Endometrium (tissue), 2 donors: ENCODE measurements around the gene ZNF786.
"Not testable (repeated sequence)": the region's sequence is repeated elsewhere in the genome, so short reads cannot be mapped to it uniquely, and the experiment has no call there.

Source experiments
- FAIRE-seq: peaks from 2 replicates; lab custom pipeline; 2012; peaks lifted over from hg19 to GRCh38; lab: Jason Lieb, UNC
- donor health status: control.
- donor health status: control.

ZNF786 gene, protein sequence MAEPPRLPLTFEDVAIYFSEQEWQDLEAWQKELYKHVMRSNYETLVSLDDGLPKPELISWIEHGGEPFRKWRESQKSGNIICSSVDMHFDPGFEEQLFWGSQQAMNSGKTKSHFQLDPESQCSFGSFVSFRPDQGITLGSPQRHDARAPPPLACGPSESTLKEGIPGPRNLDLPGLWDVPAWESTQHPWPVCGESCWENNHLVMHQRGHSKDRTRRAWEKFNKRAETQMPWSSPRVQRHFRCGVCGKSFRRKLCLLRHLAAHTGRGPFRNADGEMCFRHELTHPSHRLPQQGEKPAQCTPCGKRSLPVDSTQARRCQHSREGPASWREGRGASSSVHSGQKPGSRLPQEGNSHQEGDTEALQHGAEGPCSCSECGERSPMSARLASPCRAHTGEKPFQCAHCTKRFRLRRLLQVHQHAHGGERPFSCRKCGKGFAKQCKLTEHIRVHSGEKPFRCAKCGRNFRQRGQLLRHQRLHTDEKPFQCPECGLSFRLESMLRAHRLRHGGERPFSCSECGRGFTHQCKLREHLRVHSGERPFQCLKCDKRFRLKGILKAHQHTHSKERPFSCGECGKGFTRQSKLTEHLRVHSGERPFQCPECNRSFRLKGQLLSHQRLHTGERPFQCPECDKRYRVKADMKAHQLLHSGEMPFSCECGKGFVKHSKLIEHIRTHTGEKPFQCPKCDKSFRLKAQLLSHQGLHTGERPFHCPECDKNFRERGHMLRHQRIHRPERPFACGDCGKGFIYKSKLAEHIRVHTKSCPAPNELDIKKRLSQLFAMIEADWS

DNA sequence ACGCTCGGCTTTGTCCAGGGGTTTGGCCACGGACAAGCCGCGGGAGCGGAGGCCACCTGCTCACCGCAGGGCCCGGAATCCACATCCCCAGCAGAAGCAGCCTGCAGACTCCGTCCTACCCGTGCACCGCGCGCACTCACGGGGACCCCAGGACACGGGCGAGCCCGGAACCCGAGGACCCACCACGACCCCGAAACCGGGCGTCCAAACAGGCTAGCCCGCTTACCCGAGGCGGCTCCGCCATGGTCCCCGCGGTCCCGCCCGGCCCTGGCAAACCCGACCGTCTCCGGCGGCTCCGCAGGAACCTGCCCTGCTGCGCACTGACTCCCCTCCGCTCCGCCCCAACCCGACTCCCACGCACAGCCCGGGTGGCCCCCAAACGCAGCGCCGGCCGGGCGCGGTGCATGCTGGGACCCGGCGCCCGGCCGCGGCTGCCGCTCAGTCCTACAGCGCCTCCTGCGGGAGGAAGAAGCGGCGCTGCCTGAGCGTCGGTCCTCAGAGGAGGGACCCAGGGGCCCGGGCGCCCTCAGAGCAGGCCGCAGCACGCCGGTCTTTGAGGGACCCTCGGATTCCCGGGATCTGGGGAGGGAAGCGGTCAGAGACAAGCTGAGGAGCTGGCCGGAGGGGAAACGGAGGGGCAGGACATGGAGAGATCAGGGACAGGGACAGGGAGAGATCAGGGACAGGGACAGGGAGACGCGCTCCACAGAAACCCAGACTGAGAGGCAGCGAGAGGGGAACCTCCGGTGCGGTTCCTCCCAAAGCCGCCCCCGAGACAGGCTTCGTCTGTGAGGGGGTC lies at the start of gene ZNF786:
TSS of gene ZNF786 (minus strand) at position 322 of the 799 bp plus-strand sequence. CDS start at position 244, 78 bp downstream.
- no peak for FAIRE-seq

DNA sequence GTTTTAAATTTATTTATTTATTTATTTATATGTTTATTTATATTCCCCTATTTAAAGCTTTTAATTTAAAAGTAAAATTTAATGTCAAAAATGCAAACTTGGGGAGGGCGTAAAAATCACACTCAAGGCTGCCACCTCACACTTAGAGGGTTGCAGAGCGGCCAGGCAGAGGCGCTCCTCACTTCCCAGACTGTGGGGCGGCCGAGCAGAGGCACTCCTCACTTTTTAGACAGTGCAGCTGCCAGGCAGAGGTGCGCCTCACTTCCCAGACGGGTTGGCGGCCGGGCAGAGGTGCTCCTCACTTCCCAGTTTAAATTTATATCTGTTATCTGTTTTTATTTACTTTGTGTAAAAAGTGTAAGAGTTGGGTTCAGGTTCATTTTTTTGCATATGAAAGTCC lies 45.6 kb upstream of the ZNF786 start:
- FAIRE-seq = no peak

DNA sequence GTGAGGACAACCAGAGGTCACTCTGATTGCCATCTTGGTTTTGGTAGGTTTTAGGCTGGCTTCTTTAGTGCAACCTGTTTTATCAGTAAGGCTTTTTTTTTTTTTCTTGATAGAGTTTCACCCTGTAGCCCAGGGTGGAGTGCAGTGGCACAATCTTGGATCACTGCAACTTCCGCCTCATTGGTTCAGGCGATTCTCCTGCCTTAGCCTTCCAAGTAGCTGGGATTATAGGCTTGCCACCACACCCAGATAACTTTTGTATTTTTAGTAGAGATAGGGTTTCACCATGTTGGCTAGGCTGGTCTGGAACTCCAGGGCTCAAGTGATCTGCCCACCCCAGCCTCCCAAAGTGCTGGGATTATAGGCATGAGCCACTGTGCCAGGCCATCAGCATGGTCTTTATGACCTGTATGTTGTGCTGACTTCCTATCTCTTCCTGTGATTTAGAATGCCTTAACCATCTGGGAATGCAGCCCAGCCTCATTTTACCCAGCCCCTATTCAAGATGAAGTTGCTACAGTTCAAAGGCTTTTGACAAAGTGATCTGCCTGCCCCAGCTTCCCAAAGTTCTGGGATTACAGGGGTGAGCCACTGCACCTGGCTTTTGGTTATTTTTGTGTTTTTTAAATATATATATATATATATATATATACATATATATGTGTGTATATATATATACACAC lies 42.7 kb upstream of the ZNF786 start:
- no peak for FAIRE-seq

DNA sequence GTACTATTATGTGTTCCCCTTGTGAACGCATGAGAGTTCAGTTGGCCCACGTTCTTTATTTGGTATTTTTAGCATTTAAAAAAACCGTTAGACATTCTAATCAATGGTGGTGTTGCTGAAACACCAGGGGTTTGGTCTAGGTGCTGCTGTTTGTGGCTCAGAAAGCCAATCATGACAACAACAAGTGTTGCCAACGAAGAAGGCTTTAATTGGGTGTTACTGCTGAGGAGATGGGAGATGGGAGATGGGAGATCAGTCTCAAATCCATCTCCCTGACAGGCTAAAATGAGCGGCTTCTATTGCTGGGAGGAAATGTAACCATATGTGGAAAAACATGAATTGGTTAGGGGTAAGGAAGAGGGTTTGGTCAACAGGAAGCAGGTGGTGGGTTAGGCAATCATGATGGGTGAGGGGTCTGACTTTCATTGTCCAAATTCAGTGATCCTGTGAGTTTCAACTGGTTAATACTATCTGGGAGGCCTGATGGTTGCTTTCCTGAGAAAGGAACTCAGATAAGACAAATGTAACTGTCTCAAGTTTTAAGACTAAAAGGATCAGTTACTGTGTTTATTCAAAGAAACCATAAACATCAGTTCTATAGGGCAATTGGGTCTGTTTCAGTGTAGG lies 40.2 kb upstream of the ZNF786 start:
- FAIRE-seq = no peak

DNA sequence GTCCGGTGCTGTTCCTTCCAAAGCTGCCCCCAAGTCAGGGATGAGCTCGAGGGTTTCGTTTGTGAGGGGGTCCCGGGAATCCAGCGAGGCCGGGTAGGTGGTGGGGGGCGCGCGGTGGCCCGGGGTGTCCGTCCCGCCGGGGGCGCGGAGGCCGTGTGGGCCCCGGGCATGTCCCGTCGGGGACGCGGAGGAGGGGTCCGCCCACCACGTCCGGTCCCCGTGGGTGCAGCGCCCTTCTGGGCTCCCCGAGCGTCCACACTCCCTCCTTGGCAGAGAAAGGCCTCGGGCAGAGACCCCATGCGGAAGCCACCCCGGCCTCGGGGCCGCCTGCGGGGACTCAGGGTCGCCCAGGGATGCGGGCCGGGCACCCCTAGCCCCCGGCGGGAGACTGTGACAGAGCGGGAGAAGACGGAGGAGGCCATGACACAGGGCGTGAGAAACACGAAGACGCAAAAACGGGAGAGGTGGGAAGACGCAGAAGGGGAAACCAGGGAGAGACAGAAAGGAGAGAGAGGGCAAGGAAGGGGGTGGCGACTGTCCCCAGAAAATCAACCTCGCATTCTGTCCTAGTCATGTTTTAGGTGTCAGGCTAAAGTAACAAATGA lies 36.2 kb upstream of the ZNF786 start:
- no peak for FAIRE-seq

DNA sequence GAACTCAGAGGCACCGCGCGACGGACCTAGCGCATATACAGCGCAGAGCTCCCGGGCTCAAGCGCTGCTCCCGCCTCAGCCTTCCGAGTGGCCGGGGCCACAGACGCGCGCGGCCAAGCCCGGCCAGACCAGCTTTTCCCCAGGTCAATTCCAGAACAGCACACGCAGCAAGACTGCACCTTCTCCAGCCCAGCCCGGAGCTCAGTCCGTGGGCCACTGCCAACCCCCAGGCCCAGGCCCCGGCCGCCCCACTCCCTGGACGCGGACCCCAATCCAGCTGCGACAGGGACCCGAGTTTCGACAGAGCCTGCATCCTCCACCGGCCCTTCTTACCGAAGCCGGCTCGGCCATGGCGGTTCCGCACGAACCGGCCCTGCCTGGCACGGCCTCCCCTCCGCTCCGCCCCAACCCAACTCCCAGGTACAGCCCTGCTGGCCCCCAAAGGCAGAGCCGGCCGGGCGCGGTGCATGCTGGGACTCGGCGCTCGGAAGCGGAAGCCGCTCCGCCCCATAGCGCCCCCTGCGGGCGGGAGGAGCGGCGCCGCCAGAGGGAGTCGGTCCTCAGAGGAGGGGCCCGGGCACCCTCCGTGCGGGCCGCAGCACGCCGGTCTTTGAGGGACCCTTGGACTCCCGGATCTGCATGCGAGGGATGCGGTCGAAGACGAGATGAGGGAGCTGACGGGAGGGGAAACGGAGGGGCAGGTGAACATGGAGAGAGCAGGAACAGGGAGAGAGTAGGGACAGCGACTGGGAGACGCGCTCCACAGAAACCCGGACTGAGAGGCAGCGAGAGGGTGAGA lies 35.5 kb upstream of the ZNF786 start, which contains the start of gene ZNF425:
TSS of gene ZNF425 (minus strand) at position 462 of the 799 bp plus-strand sequence. CDS start at position 351, 111 bp downstream.
- FAIRE-seq = no peak

DNA sequence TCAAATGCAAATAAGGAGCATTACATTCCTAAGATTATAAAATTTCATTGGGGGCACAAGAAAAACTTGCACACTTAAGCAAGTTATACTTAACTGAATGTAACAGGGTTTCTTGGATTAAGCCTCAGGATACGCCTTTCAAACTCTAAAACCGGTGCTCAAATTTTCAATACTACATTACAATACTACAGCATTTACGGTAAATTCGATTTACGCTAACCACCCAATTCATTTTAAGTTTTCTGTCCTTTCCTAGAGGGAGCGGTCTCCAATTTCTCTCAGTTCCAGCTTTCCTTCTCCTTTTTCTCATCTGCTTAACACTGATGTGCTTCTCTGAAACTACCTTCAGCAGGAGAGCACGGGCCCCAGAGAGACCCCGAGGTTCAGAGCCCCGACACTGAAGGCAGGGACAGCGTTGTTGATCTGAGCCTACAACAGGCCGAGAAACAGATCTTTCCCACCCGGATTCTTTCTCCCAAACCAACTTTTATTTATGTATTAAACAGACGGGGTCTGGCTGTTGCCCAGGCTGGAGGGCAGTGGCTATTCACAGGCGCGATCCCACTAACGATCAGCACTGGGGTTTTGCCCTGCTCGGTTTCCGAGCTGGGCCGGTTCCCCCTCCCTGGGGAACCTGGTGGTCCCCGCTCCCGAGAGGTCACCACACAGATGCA lies 34.8 kb upstream of the ZNF786 start:
- no peak for FAIRE-seq

DNA sequence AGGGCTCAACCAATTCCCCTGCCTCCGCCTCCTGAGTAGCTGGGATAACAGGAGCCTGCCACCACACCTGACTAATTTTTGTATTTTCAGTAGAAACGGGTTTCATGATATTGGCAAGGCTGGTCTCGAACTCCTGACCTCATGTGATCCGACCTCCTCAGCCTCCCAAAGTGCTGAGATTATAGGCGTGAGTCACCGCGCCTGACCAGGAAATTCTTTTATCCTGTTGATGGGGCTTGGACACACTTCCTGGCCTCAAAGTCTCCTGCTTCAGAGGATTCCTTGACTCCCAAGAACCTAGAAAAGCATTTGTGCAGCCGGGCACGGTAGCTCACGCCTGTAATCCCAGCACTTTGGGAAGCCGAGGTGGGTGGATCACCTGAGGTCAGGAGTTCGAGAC lies 19.5 kb upstream of the ZNF786 start:
- no peak for FAIRE-seq

DNA sequence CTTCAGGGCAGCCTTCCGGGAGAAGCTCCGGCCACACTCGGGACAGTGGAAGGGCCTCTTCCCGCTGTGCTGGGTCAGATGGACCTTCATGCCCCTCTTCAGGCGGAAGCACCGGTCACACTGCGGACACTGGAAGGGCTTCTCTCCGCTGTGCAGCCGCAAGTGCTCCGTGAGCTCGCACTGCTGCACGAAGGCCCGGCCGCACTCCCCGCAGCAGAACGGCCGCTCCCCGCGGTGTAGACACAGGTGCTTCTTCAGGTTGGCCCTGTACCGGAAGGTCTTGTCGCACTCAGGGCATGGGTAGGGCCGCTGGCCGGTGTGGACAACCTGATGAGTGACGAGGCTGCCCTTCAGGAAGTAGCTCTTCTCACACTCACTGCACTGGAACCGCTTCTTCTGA lies 14.2 kb upstream of the ZNF786 start:
- no peak for FAIRE-seq

DNA sequence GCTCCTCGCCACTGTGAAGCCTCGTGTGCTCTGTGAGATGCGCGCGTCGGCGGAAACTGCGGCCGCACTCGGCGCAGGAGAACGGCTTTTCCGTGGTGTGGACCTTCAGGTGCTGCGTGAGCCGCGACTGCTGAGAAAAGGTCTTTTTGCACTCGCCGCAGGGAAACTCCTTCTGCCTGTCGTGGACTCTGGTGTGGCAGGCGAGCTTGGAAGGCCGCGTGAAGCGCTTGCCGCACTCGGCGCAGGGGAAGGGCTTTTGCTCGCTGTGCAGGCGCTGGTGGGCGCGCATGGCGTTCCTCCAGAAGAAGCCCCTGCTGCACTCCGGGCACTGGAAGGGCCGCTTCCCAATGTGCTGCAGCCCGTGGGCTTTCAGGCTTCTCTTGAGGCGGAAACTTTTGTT lies 13.7 kb upstream of the ZNF786 start:
- FAIRE-seq = no peak

DNA sequence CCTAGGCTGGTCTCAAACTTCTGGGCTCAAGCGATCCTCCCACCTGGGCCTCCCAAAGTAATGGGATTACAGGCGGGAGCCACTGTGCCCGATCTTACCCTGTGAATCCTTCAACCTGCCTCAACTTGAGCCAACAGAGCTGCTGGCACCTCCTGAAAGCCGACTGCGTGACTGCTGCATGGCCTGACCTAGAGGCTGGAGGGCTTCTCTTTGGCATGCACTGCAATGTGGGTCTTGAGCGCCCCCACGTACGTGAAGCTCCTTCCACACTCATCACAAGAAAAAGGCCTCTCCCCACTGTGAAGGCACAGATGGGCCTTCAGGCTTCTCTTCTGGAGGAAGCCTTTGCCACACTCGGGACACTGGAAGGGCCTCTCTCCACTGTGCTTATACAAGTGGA lies 12.9 kb upstream of the ZNF786 start:
- FAIRE-seq = no peak

DNA sequence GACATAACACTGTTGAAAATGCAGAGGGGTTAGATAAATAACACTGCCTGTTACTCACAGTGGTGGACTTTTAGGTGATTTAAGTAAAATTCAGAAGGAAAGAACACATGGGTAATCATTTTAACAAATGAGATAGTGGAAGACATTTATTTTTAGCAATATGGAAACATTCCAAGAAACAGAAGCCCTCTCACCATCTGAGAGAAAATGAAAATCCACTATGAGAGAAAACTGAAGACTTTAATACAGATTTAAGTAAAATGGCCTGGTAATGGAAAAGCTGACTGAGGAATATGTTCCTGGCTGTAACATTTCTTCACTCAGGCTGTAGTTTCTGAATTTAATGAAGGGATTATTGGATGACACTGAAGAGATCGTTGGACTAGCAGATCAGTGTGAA lies 12.1 kb upstream of the ZNF786 start:
- FAIRE-seq = no peak

DNA sequence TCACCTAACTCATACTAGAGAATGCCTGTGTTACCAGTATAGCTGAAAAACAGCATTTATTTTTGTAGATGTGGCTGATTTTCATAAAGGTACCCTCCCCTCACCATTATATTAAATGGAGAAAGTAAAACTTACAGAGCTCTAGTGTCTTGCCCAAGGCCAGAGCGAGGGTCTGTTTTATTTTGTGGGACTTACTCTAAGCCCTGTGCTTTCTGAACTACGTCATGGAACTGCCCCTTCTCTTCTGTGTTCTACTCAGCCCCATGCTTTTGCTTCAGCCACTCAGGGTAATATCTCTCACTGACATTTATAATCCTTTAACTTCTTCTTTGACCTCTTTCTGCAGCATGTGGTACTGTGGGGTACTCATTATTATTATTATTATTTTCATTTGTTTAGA lies 10.3 kb upstream of the ZNF786 start:
- FAIRE-seq = no peak

DNA sequence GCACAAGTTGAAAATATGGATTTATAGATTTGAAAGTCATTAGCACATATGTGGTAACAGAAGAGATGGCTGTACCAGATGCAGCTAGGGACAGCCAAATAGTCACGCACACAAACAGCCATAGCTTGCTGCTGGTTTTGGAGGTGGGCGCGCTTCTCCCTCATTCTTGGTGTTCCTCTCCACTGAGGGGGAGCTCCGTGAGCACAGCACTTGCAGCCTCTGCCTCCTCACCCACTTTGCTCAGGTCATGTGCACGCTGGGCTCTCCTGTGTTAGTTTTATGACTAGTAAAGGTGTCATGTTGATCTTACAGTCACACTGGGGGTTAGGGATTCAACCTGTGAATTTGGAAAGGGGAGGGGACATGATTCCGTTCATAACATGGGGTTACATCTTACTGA lies 8.5 kb upstream of the ZNF786 start:
- no peak for FAIRE-seq

DNA sequence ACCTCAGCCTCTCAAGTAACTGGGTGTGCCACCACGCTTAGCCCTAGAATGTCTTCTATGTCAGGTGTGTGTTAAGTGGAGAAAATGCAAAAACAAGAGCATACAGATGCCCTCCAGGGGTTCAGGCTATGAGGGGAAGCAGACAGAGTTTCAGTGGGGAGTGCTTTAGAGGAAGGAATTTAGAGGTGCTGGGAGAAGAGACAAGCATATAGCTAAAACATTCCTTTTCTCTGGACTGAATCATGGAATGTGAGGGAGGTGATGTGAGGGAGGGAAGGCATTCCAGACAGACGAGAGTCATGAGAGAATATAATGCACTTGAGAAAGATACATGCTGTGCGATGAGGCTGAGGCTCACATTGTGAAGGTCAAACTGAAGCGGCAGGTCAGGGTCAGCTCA lies 6.6 kb upstream of the ZNF786 start:
- FAIRE-seq = no peak

DNA sequence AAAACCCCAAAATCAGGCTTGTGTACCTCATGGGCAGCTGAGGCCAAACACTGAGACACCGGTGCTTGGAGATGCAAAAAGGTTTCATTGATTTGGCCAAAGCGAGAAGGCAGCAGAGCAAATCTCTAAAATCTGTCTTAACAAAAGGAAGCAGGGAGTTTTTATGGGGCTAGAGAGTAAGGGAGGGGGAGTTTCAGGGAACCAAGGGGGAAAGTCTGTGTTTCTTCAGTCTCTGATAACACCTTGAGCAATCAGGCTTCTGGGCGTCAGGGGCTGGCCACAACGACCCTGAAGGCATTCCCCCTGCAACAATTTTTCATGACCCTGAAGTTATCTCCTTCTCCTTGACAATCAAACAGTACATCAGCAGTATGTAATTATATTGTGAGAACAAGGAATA lies 2.7 kb upstream of the ZNF786 start:
- FAIRE-seq = no peak

DNA sequence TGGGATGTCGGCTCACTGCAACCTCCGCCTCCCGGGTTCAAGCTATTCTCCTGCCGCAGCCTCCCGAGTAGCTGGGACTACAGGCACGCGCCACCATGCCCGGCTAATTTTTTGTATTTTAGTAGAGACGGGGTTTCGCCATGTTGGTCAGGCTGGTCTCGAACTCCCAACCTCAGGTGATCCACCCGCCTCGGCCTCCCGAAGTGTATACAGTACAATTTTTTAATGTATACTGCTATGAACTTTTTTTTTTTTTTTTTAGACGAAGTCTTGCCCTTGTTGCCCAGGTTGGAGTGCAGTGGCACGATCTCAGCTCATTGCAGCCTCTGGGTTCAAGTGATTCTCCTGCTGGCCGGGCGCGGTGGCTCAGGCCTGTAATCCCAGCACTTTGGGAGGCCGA lies 1.7 kb upstream of the ZNF786 start:
- FAIRE-seq = not testable (repeated sequence)

DNA sequence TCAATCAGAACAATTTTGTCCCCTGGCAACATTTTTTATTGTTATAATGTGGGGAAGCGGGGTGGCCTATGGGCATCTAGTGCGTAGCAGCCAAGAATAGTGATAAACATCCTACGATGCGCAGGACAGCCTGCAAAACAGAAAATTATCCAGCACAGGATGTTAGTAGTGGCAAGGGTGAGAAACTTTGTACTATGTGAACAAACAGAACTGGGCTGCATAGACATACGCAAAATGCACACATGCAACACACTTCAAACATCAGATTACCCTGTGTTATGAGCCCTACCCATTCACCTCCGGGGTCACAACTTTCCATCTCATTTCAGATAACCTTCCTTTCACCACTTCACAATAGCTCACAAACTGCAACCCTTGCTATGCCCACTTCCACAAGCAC lies 3.1 kb downstream of the ZNF786 start:
- FAIRE-seq = no peak

DNA sequence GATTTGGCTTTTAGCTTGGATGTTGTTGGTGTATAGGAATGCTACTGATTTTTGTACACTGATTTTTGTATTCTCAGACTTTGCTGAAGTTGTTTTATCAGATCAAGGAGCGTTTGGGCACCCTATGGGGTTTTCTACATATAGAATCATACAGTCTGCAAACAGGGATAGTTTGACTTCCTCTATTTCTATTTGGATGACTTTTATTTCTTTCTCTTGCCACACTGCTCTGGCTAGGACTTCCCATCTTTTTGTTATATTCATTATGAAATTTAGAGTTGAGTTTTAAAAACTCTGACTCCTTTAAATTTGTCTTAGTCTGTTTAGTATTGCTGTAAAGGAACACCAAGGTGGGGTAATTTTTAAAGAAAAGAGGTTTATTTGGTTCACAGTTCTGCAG lies 4.7 kb downstream of the ZNF786 start:
- no peak for FAIRE-seq

DNA sequence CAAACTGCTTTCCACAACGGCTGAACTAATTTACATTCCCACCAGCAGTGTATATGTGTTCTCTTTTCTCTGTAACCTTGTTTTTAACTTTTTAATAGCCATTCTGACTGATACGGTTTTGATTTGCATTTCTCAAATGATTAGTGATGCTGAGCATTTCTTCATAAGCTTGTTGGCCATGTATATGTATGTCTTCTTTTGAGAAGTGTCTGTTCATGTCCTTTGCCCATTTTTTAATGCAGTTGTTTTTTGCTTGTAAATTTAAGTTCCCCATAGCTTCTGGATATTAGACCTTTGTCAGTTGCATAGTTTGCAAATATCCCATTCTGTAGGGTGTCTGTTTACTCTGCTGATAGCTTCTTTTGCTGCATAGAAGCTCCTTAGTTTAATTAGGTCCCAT lies 6.1 kb downstream of the ZNF786 start:
- FAIRE-seq = no peak
